ENCODE measurements around the gene HARBI1.

The HARBI1 gene

GRCh38 chr11:46633291-46634217, 16.5 kb upstream of the HARBI1 start:
- no peak for DNase-seq

GRCh38 chr11:46632502-46632901, 15.5 kb upstream of the HARBI1 start:
- no peak for DNase-seq

GRCh38 chr11:46631676-46632075, 14.6 kb upstream of the HARBI1 start:
- no peak for DNase-seq

GRCh38 chr11:46630237-46630636, 13.2 kb upstream of the HARBI1 start:
- no peak for DNase-seq

GRCh38 chr11:46628961-46629360, 11.9 kb upstream of the HARBI1 start:
- DNase-seq, result no peak

GRCh38 chr11:46625406-46625805, 8.4 kb upstream of the HARBI1 start:
- no peak for DNase-seq

- no peak for DNase-seq
Measured at GRCh38 chr11:46618837-46619236, 1.8 kb upstream of the HARBI1 start.

- no peak for DNase-seq
Measured at GRCh38 chr11:46617972-46618314, 916 bp upstream of the HARBI1 start.

GRCh38 chr11:46616551-46617133, 385 bp downstream of the HARBI1 start:
- no peak for DNase-seq

GRCh38 chr11:46615756-46616155, 1.3 kb downstream of the HARBI1 start:
- no peak for DNase-seq

- no peak for DNase-seq
Measured at GRCh38 chr11:46612326-46612725, 4.7 kb downstream of the HARBI1 start.

- no peak for DNase-seq
Measured at GRCh38 chr11:46611526-46612304, 5.3 kb downstream of the HARBI1 start.

GRCh38 chr11:46609386-46609785, 7.6 kb downstream of the HARBI1 start:
- DNase-seq, result no peak

- DNase-seq, result no peak
Measured at GRCh38 chr11:46607516-46607915, 9.5 kb downstream of the HARBI1 start.

- no peak for DNase-seq
Measured at GRCh38 chr11:46604796-46605195, 12.2 kb downstream of the HARBI1 start.

- DNase-seq, result no peak
Measured at GRCh38 chr11:46603704-46604308, 13.2 kb downstream of the HARBI1 start.

- DNase-seq, result no peak
Measured at GRCh38 chr11:46601129-46601528, 15.9 kb downstream of the HARBI1 start.

- no peak for DNase-seq
Measured at GRCh38 chr11:46600194-46600960, 16.6 kb downstream of the HARBI1 start.

- no peak for DNase-seq
Measured at GRCh38 chr11:46599340-46600193, 17.5 kb downstream of the HARBI1 start.

- DNase-seq, result no peak
Measured at GRCh38 chr11:46597609-46598219, 19.3 kb downstream of the HARBI1 start.

- no peak for DNase-seq
Measured at GRCh38 chr11:46597155-46597554, 19.9 kb downstream of the HARBI1 start.

Measured in CD4-positive, alpha-beta T cell treated with Interferon gamma for 1 hour (primary cell).